PFSK-1 (cell line): Measurements from ENCODE around the gene SCN5A.

Experiments
- FOXP2 ChIP-seq: optimal IDR thresholded peaks from 2 replicates; pipeline ENCODE3; 2011; ENCODE audit warnings: borderline replicate concordance, control low read depth, inconsistent platforms; ENCODE audit not compliant: insufficient read depth; ENCODE audit errors: extremely low read length, extremely low read depth
- POLR2AphosphoS5 ChIP-seq: IDR thresholded peaks from 2 replicates; pipeline ENCODE4 v1.6.1; 2012; ENCODE audit warnings: low read depth, mild to moderate bottlenecking, control low read depth, low read length, moderate library complexity
- SIN3A ChIP-seq: IDR thresholded peaks from 2 replicates; pipeline ENCODE4 v1.6.1; 2012; ENCODE audit warnings: mild to moderate bottlenecking, low read length, moderate library complexity, borderline replicate concordance; ENCODE audit not compliant: insufficient read depth
- TAF1 ChIP-seq: IDR thresholded peaks from 2 replicates; pipeline ENCODE4 v1.6.1; 2012; ENCODE audit warnings: low read length, control low read depth, borderline replicate concordance; ENCODE audit not compliant: insufficient read depth
- TF ChIP-seq, protein P1 (sequence below), 2 experiments: IDR thresholded peaks; 2 replicates each; pipeline versions ENCODE4 v1.6.1 to v1.8.0; 2011 to 2012; ENCODE audit warnings: low read depth in 2 of 2, low read length in 2 of 2, control low read depth in 1 of 2, inconsistent platforms in 1 of 2, mild to moderate bottlenecking in 1 of 2, moderate library complexity in 1 of 2; ENCODE audit not compliant: insufficient read depth in 1 of 2

SCN5A gene

DNA sequence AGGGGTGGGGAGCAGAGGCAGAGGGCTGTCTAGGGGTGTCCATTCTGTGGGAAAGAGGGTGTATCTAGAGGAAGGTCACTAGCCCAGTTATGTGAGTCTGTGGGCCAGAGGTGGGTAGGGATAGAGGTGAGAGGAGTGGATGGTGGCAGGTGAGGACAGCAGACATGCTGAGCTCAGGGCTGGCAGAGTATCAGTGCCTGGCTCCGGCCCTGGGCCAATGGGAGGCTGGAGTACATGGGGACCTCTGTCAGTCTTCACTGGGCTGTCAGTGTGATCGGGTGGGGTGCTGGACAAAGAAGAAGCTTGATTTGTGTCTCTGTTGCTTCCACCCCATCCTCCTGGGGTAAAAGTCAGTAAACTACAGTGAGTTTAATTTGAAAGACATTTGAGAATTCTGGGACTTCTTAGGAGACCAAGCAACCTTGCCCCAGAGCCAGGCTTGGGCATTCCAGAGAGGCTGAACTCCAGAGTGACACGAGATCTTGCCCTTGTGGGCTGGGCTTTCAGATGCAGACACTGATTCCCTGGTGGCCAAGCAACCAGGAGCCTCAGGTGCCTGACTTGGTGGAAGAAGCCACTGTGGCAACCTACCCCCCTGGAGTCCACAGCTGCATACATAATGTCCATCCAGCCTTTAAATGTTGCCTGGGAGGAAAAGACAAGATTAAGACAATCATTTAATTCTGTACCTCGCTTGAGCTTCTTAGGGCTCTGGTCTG, 92.7 kb downstream of the SCN5A start:
- TF ChIP-seq, protein P1, sequence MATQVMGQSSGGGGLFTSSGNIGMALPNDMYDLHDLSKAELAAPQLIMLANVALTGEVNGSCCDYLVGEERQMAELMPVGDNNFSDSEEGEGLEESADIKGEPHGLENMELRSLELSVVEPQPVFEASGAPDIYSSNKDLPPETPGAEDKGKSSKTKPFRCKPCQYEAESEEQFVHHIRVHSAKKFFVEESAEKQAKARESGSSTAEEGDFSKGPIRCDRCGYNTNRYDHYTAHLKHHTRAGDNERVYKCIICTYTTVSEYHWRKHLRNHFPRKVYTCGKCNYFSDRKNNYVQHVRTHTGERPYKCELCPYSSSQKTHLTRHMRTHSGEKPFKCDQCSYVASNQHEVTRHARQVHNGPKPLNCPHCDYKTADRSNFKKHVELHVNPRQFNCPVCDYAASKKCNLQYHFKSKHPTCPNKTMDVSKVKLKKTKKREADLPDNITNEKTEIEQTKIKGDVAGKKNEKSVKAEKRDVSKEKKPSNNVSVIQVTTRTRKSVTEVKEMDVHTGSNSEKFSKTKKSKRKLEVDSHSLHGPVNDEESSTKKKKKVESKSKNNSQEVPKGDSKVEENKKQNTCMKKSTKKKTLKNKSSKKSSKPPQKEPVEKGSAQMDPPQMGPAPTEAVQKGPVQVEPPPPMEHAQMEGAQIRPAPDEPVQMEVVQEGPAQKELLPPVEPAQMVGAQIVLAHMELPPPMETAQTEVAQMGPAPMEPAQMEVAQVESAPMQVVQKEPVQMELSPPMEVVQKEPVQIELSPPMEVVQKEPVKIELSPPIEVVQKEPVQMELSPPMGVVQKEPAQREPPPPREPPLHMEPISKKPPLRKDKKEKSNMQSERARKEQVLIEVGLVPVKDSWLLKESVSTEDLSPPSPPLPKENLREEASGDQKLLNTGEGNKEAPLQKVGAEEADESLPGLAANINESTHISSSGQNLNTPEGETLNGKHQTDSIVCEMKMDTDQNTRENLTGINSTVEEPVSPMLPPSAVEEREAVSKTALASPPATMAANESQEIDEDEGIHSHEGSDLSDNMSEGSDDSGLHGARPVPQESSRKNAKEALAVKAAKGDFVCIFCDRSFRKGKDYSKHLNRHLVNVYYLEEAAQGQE (IDR thresholded peaks at IDR 0.05; ENCODE audit: insufficient read depth in 1 of 2, low read depth in 2 of 2, low read length in 2 of 2) = no peak
- TF ChIP-seq SIN3A = no peak
- TF ChIP-seq POLR2AphosphoS5 = no peak
- TF ChIP-seq TAF1 = no peak
- TF ChIP-seq FOXP2 = no peak

DNA sequence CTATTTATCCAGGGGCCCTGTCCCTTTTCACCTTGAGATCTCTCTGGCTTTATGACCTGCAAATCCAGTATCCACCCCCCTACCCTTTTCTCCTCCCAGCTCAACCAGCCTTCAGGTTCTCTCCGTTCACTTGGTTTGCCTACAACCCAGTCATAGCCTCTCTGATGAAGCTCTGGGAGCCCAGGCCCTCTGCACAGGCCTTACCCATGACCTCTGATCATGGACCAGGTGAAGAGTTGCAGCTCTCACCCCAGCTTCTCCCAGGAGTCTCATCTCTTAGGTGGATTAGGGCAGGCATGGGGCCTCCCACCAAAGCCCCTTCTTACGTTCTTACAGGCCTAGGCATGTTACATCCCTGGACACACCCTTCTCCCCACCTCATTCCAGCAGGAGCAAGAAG, 93.6 kb downstream of the SCN5A start:
- TF ChIP-seq, protein P1 (IDR thresholded peaks at IDR 0.05; ENCODE audit: insufficient read depth in 1 of 2, low read depth in 2 of 2, low read length in 2 of 2) = no peak
- TF ChIP-seq POLR2AphosphoS5 (no peak), SIN3A (no peak), FOXP2 (no peak), TAF1 (no peak)

DNA sequence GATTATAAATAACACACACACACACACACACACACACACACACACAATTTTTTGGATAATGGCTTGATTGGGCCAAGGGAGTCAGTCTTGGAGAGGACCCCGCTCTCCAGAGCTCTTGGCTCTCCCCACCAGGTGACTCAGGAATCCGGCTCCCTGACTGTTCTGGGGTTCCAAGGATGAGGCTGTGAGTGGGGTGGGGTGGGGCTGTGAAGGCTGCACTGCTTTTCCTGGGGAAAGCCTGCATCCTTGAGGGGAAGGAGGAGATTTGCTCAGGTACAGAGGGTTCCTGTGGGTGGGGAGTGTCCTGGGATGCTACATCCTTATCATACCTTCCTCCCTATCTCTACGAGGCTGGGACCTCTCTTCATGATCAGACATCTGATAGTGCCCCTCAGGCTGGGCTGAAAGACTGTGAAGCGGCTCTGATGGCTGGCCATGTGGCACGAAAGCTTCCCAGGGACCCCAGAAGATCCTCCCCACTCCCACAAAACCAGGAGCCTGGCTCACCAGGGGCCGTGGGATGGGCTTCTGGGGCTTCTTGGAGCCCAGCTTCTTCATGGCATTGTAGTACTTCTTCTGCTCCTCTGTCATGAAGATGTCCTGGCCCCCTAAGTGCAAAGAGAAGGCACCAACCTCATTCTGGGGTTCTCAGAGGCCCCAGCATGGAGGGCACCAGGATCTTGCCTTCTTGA, 94.2 kb downstream of the SCN5A start:
- no peak for TF ChIP-seq TAF1
- TF ChIP-seq, protein P1 (IDR thresholded peaks at IDR 0.05; ENCODE audit: insufficient read depth in 1 of 2, low read depth in 2 of 2, low read length in 2 of 2) = no peak
- no peak for TF ChIP-seq SIN3A
- no peak for TF ChIP-seq POLR2AphosphoS5
- no peak for TF ChIP-seq FOXP2

DNA sequence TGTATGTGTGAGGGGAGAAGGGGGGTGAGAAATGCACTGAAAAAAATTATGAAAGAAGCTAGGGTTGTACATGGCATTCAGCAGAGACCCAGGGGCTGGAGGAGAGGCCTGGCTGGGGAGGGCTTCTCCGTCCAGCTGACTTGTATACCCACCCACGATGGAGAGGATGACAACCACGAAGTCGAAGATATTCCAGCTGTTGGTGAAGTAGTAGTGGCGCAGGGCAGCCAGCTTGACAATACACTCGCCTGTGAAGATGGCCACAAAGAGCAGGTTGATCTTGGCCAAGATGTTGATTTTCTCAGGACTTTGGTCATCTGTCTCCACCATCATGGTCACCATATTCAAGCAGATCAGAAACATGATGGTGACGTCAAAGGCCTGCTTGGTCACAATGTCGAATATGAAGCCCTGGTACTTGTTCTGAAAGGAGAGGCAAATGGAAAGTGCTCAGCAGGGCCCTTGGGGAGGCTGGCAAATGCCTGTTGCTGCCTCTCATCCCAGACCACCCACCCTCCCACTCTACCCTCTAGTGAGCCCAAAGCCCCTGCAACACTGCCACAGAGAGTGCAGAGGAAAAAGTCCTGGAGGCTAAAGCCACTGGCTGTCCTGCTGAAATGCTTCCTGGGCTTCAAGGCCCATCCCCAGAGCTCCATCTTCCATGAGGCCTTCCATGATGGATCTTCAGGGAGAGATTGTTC, 95.2 kb downstream of the SCN5A start:
- no peak for TF ChIP-seq TAF1
- TF ChIP-seq, protein P1 (IDR thresholded peaks at IDR 0.05; ENCODE audit: insufficient read depth in 1 of 2, low read depth in 2 of 2, low read length in 2 of 2) = no peak
- no peak for TF ChIP-seq POLR2AphosphoS5
- TF ChIP-seq FOXP2 = no peak
- no peak for TF ChIP-seq SIN3A
